ENCODE measurements around the gene C10orf143. TPM values are rescaled to one million over a fixed set of nuclear protein-coding genes. Genes with fewer than 3 reads are reported as not detected.

Gene C10orf143
- total RNA-seq, 1 experiment from 2014 or later: 1.6 TPM

GRCh38 chr10:130045091-130045652 is 65.5 kb downstream of the C10orf143 start:
- no peaks in the 10 kb centered on the region for H3K36me3 Mint-ChIP-seq
- TF ChIP-seq SMAD3 (CRISPR knock-in tag; IDR thresholded peaks at IDR 0.05; ENCODE audit: borderline replicate concordance) (no peak), CREB1 (CRISPR knock-in tag; IDR thresholded peaks at IDR 0.05) (no peak), IRF2 (CRISPR knock-in tag; IDR thresholded peaks at IDR 0.05; ENCODE audit: borderline replicate concordance, low read depth) (no peak), ZBTB43 (CRISPR knock-in tag; IDR thresholded peaks at IDR 0.05) (0 out of 2 replicates have a peak, but pooled peaks have one; percentile 16), FOXP1 (CRISPR knock-in tag; IDR thresholded peaks at IDR 0.05; ENCODE audit: borderline replicate concordance) (no peak), PRRX2 (CRISPR knock-in tag; IDR thresholded peaks at IDR 0.05) (no peak), CTCF (IDR thresholded peaks at IDR 0.05) (peak; percentile 39; the same call in 1 of the 2 replicates), USF1 (CRISPR knock-in tag; IDR thresholded peaks at IDR 0.05) (no peak)
- TF ChIP-seq, protein P1, sequence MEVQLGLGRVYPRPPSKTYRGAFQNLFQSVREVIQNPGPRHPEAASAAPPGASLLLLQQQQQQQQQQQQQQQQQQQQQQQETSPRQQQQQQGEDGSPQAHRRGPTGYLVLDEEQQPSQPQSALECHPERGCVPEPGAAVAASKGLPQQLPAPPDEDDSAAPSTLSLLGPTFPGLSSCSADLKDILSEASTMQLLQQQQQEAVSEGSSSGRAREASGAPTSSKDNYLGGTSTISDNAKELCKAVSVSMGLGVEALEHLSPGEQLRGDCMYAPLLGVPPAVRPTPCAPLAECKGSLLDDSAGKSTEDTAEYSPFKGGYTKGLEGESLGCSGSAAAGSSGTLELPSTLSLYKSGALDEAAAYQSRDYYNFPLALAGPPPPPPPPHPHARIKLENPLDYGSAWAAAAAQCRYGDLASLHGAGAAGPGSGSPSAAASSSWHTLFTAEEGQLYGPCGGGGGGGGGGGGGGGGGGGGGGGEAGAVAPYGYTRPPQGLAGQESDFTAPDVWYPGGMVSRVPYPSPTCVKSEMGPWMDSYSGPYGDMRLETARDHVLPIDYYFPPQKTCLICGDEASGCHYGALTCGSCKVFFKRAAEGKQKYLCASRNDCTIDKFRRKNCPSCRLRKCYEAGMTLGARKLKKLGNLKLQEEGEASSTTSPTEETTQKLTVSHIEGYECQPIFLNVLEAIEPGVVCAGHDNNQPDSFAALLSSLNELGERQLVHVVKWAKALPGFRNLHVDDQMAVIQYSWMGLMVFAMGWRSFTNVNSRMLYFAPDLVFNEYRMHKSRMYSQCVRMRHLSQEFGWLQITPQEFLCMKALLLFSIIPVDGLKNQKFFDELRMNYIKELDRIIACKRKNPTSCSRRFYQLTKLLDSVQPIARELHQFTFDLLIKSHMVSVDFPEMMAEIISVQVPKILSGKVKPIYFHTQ (CRISPR knock-in tag; IDR thresholded peaks at IDR 0.05): no peak
- DNase-seq (ENCODE audit: low spot score): peak; percentile 78
- POLR2A ChIA-PET: interaction anchor here (1.0 kb wide), 1 partner anchor 65 kb away, joined by 5 read pairs; the partner anchor contains the start of gene C10orf143
- H3K4me1 Mint-ChIP-seq: peaks cover 22% of the 10 kb centered on the region
- no peaks in the 10 kb centered on the region for H3K9me3 Mint-ChIP-seq
- H3K27me3 Mint-ChIP-seq (ENCODE audit: low read depth): no peaks in the 10 kb centered on the region
- H3K4me3 Mint-ChIP-seq: no peak overlapping the region
- CTCF ChIA-PET: interaction anchor here (0.6 to 2.6 kb wide), 28 partner anchors 9 to 386 kb away, joined by 3 to 16 read pairs (median 4); partner anchors contain the start of gene C10orf143
- ATAC-seq: peak; percentile 86
- no peak overlapping the region for H3K27ac Mint-ChIP-seq

GRCh38 chr10:130044067-130045061 is 66.3 kb downstream of the C10orf143 start:
- ChIA-PET POLR2A (interaction anchor here (1.0 kb wide), 1 partner anchor 66 kb away, joined by 5 read pairs; the partner anchor contains the start of gene C10orf143), CTCF (interaction anchor here (0.6 to 2.6 kb wide), 28 partner anchors 8 to 385 kb away, joined by 3 to 16 read pairs (median 4); partner anchors contain the start of gene C10orf143)
- H3K9me3 Mint-ChIP-seq: no peaks in the 10 kb centered on the region
- no peaks in the 10 kb centered on the region for H3K27me3 Mint-ChIP-seq (ENCODE audit: low read depth)
- H3K4me1 Mint-ChIP-seq: peaks cover 22% of the 10 kb centered on the region
- DNase-seq (ENCODE audit: low spot score) (no peak), ATAC-seq (no peak)
- no peak overlapping the region for H3K27ac Mint-ChIP-seq
- TF ChIP-seq, protein P2, sequence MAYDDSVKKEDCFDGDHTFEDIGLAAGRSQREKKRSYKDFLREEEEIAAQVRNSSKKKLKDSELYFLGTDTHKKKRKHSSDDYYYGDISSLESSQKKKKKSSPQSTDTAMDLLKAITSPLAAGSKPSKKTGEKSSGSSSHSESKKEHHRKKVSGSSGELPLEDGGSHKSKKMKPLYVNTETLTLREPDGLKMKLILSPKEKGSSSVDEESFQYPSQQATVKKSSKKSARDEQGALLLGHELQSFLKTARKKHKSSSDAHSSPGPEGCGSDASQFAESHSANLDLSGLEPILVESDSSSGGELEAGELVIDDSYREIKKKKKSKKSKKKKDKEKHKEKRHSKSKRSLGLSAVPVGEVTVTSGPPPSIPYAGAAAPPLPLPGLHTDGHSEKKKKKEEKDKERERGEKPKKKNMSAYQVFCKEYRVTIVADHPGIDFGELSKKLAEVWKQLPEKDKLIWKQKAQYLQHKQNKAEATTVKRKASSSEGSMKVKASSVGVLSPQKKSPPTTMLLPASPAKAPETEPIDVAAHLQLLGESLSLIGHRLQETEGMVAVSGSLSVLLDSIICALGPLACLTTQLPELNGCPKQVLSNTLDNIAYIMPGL (CRISPR knock-in tag; IDR thresholded peaks at IDR 0.05): 0 out of 2 replicates have a peak, but pooled peaks have one; percentile 36
- TF ChIP-seq FOXP1 (CRISPR knock-in tag; IDR thresholded peaks at IDR 0.05; ENCODE audit: borderline replicate concordance): no peak
- H3K4me3 Mint-ChIP-seq: no peak overlapping the region
- no peaks in the 10 kb centered on the region for H3K36me3 Mint-ChIP-seq

All from WTC11 (cell line).